ENCODE data around the gene AGAP2.

- TF ChIP-seq CTCF (IDR thresholded peaks at IDR 0.05) = no peak
- TF ChIP-seq POLR2A (IDR thresholded peaks at IDR 0.05) = no peak
These were observed at the start of gene AGAP2 for GRCh38 chr12:57738661-57739237.
